HAP-1 (cell line): ENCODE measurements around the gene TMEM11.
"Not testable (repeated sequence)": the region's sequence is repeated elsewhere in the genome, so short reads cannot be mapped to it uniquely, and the experiment has no call there.

Source experiments
- DNase-seq, 2 experiments: peaks; one replicate each; pipeline ENCODE4 v3.0.0-alpha.2; 2016 to 2020; ENCODE audit warnings: low spot score in 2 of 2
- H3K27me3 ChIP-seq: fragments of 250-450 bp; sonication (Bioruptor Pico); 2 replicates; pipeline ENCODE4 v1.5.1; 2020; ENCODE audit warnings: low read depth, mild to moderate bottlenecking, moderate library complexity
- H3K36me3 ChIP-seq: fragments of 250-450 bp; sonication (Bioruptor Pico); replicated peaks from 2 replicates; pipeline ENCODE4 v1.5.1; 2020; ENCODE audit warnings: mild to moderate bottlenecking
- H3K4me1 ChIP-seq: fragments of 250-450 bp; sonication (Bioruptor Pico); 2 replicates; pipeline ENCODE4 v1.5.1; 2020; ENCODE audit warnings: mild to moderate bottlenecking
- H3K4me3 ChIP-seq: fragments of 250-450 bp; sonication (Bioruptor Pico); 2 replicates; pipeline ENCODE4 v1.5.1; 2020; ENCODE audit warnings: mild to moderate bottlenecking, moderate library complexity
- H3K9me3 ChIP-seq: fragments of 250-450 bp; sonication (Bioruptor Pico); 2 replicates; pipeline ENCODE4 v1.5.1; 2020; ENCODE audit warnings: mild to moderate bottlenecking, moderate library complexity
- in situ Hi-C: fragments of 300-500 bp; cut with MboI; formaldehyde crosslinking; loops from 3 replicates; pipeline ENCODE4 v1.14.3; 2020; ENCODE audit warnings: low sequenced_read_pairs, inconsistent platforms, mixed read lengths

The TMEM11 gene

GRCh38 chr17:21232033-21232749 lies 18.2 kb upstream of the TMEM11 start:
- Histone ChIP-seq H3K4me1 (no peaks in the 10 kb centered on the region), H3K27me3 (no peaks in the 10 kb centered on the region), H3K4me3 (no peak overlapping the region), H3K9me3 (no peaks in the 10 kb centered on the region), H3K36me3 (no peaks in the 10 kb centered on the region)
- DNase-seq: no peak
- in situ Hi-C loops: no loop called here

GRCh38 chr17:21231533-21231932 lies 17.6 kb upstream of the TMEM11 start:
- no peaks in the 10 kb centered on the region for H3K9me3 ChIP-seq
- in situ Hi-C loops: no loop called here

GRCh38 chr17:21228845-21229244 lies 14.9 kb upstream of the TMEM11 start:
- in situ Hi-C loops: no loop called here
- Histone ChIP-seq H3K4me3 (no peak overlapping the region), H3K4me1 (no peaks in the 10 kb centered on the region), H3K9me3 (no peaks in the 10 kb centered on the region), H3K36me3 (no peaks in the 10 kb centered on the region), H3K27me3 (no peaks in the 10 kb centered on the region)
- DNase-seq: no peak

More at GRCh38 chr17:21231533-21231932, 17.6 kb upstream of the TMEM11 start:
- no peaks in the 10 kb centered on the region for H3K27me3 ChIP-seq
- no peak overlapping the region for H3K4me3 ChIP-seq
- no peaks in the 10 kb centered on the region for H3K4me1 ChIP-seq
- DNase-seq: no peak
- no peaks in the 10 kb centered on the region for H3K36me3 ChIP-seq

GRCh38 chr17:21228111-21228510 lies 14.2 kb upstream of the TMEM11 start:
- Histone ChIP-seq H3K27me3 (no peaks in the 10 kb centered on the region), H3K36me3 (no peaks in the 10 kb centered on the region; the same call in 1 of the 2 replicates), H3K4me1 (no peaks in the 10 kb centered on the region), H3K9me3 (no peaks in the 10 kb centered on the region), H3K4me3 (no peak overlapping the region)
- DNase-seq: no peak
- in situ Hi-C loops: no loop called here

- H3K9me3 ChIP-seq, H3K4me3 ChIP-seq, DNase-seq, in situ Hi-C loops, H3K27me3 ChIP-seq, H3K36me3 ChIP-seq, H3K4me1 ChIP-seq: not testable (repeated sequence)
Measured at GRCh38 chr17:21227277-21227676, 13.3 kb upstream of the TMEM11 start.

GRCh38 chr17:21223086-21223485 lies 9.1 kb upstream of the TMEM11 start:
- Histone ChIP-seq H3K4me1 (no peaks in the 10 kb centered on the region), H3K9me3 (no peaks in the 10 kb centered on the region), H3K4me3 (no peak overlapping the region), H3K27me3 (no peaks in the 10 kb centered on the region), H3K36me3 (no peaks in the 10 kb centered on the region; the same call in none of the 2 replicates)
- in situ Hi-C loops: no loop called here
- no peak for DNase-seq

- in situ Hi-C loops: no loop called here
- peaks cover 7% of the 10 kb centered on the region; the same call in 1 of the 2 replicates for H3K4me1 ChIP-seq
- H3K9me3 ChIP-seq: no peaks in the 10 kb centered on the region
Measured at GRCh38 chr17:21218831-21219380, 4.9 kb upstream of the TMEM11 start.

GRCh38 chr17:21218101-21218500 lies 4.1 kb upstream of the TMEM11 start:
- H3K36me3 ChIP-seq: peaks cover 6% of the 10 kb centered on the region
- no peak overlapping the region for H3K4me3 ChIP-seq
- in situ Hi-C loops: no loop called here
- DNase-seq: peak in 1 of 2 experiments; percentile 31
- no peaks in the 10 kb centered on the region for H3K27me3 ChIP-seq
- H3K9me3 ChIP-seq: no peaks in the 10 kb centered on the region
- H3K4me1 ChIP-seq: peaks cover 8% of the 10 kb centered on the region; the same call in 1 of the 2 replicates

More at GRCh38 chr17:21218831-21219380, 4.9 kb upstream of the TMEM11 start:
- Histone ChIP-seq H3K27me3 (no peaks in the 10 kb centered on the region), H3K4me3 (no peak overlapping the region), H3K36me3 (no peaks in the 10 kb centered on the region; the same call in none of the 2 replicates)
- no peak for DNase-seq

- Histone ChIP-seq H3K4me3 (no peak overlapping the region), H3K36me3 (peaks cover 10% of the 10 kb centered on the region; the same call in 1 of the 2 replicates), H3K27me3 (no peaks in the 10 kb centered on the region), H3K4me1 (peaks cover 15% of the 10 kb centered on the region), H3K9me3 (no peaks in the 10 kb centered on the region)
- no peak for DNase-seq
- in situ Hi-C loops: no loop called here
Measured at GRCh38 chr17:21217346-21217745, 3.4 kb upstream of the TMEM11 start.

GRCh38 chr17:21215935-21216334 lies 2.0 kb upstream of the TMEM11 start:
- Histone ChIP-seq H3K4me3 (no peak overlapping the region), H3K36me3 (peaks cover 13% of the 10 kb centered on the region), H3K4me1 (peaks cover 17% of the 10 kb centered on the region), H3K9me3 (no peaks in the 10 kb centered on the region), H3K27me3 (no peaks in the 10 kb centered on the region)
- in situ Hi-C loops: no loop called here
- DNase-seq: no peak

- in situ Hi-C loops: no loop called here
- DNase-seq: peak in 1 of 2 experiments; percentile 44
- Histone ChIP-seq H3K9me3 (no peaks in the 10 kb centered on the region), H3K4me1 (peaks cover 25% of the 10 kb centered on the region), H3K4me3 (peak overlapping the region; percentile 96), H3K27me3 (no peaks in the 10 kb centered on the region), H3K36me3 (peaks cover 23% of the 10 kb centered on the region)
Measured at GRCh38 chr17:21214777-21215541, 998 bp upstream of the TMEM11 start.

GRCh38 chr17:21213638-21214014 lies 335 bp downstream of the TMEM11 start:
- Histone ChIP-seq H3K36me3 (peaks cover 36% of the 10 kb centered on the region), H3K9me3 (no peaks in the 10 kb centered on the region), H3K27me3 (no peaks in the 10 kb centered on the region), H3K4me3 (peak overlapping the region; percentile 96), H3K4me1 (peaks cover 25% of the 10 kb centered on the region)
- in situ Hi-C loops: no loop called here
- peak in 1 of 2 experiments; percentile 51 for DNase-seq

- Histone ChIP-seq H3K9me3 (no peaks in the 10 kb centered on the region), H3K27me3 (no peaks in the 10 kb centered on the region), H3K36me3 (peaks cover 38% of the 10 kb centered on the region), H3K4me3 (peak overlapping the region; percentile 96), H3K4me1 (peaks cover 25% of the 10 kb centered on the region)
- DNase-seq: no peak
- in situ Hi-C loops: no loop called here
Measured at GRCh38 chr17:21212826-21213637, 929 bp downstream of the TMEM11 start.
